Naive thymus-derived CD4-positive, alpha-beta T cell (primary cell): Measurements from ENCODE around the gene CR1L. TPM values are rescaled to one million over a fixed set of nuclear protein-coding genes. Genes with fewer than 3 reads are reported as not detected.
"Not testable (repeated sequence)": the region's sequence is repeated elsewhere in the genome, so short reads cannot be mapped to it uniquely, and the experiment has no call there.

Experiments
- ATAC-seq: fragments of 150-1000 bp; cut with Tn5 transposase; 2 replicates; pipeline ENCODE4 v1.10.0; 2021; ENCODE audit warnings: mild to moderate bottlenecking, moderate library complexity
- CTCF ChIA-PET: fragments of 350-600 bp; sonication (Branson Sonifier 250); formaldehyde crosslinking; loops from one replicate; lab custom pipeline; 2021; ENCODE audit warnings: antibody characterized with exemption; lab: Charles Lee
- POLR2A ChIA-PET: fragments of 350-600 bp; sonication (Branson Sonifier 250); formaldehyde crosslinking; loops from one replicate; lab custom pipeline; 2021; ENCODE audit warnings: antibody characterized with exemption, inconsistent platforms; lab: Charles Lee
- DNase-seq, 9 donors: peaks; one replicate each; pipeline versions ENCODE4 v3.0.0 to v3.0.0-alpha.2; 2020 to 2022; ENCODE audit warnings: mixed read lengths in 1 of 9
- H3K27ac ChIP-seq: one replicate; pipeline ENCODE4 v1.7.0; 2013; ENCODE audit warnings: mild to moderate bottlenecking, low read depth, low read length, moderate library complexity
- H3K27me3 ChIP-seq, 2 donors: one replicate each; pipeline ENCODE4 v1.7.0; 2013; ENCODE audit warnings: low read length in 2 of 2, mild to moderate bottlenecking in 2 of 2, moderate library complexity in 2 of 2; ENCODE audit not compliant: control insufficient read depth in 2 of 2, insufficient read depth in 2 of 2
- H3K36me3 ChIP-seq, 3 experiments: 1 replicate in 2 of 3; 2 replicates in 1 of 3; pipeline ENCODE4 v1.7.0; 2013; ENCODE audit warnings: low read length in 3 of 3, mild to moderate bottlenecking in 3 of 3, moderate library complexity in 1 of 3; ENCODE audit not compliant: insufficient read depth in 3 of 3, control insufficient read depth in 2 of 3
- H3K4me1 ChIP-seq, 2 donors: one replicate each; pipeline ENCODE4 v1.7.0; 2013; ENCODE audit warnings: low read length in 2 of 2, mild to moderate bottlenecking in 2 of 2, moderate library complexity in 1 of 2; ENCODE audit not compliant: control insufficient read depth in 2 of 2, insufficient read depth in 2 of 2
- H3K4me3 ChIP-seq: 2 replicates; pipeline ENCODE4 v1.7.0; 2013; ENCODE audit warnings: mild to moderate bottlenecking, low read length
- H3K9me3 ChIP-seq, 3 experiments: 1 replicate in 2 of 3; 2 replicates in 1 of 3; pipeline ENCODE4 v1.7.0; 2013; ENCODE audit warnings: low read length in 3 of 3; ENCODE audit not compliant: control insufficient read depth in 2 of 3
- H3K27ac Mint-ChIP-seq, 9 donors: one replicate each; pipeline ENCODE4 v1.8.0; 2020 to 2022; ENCODE audit warnings: mixed read lengths in 9 of 9, mild to moderate bottlenecking in 8 of 9, moderate library complexity in 5 of 9, inconsistent platforms in 2 of 9
- H3K27me3 Mint-ChIP-seq, 5 donors: one replicate each; pipeline ENCODE4 v1.8.0; 2021 to 2022; ENCODE audit warnings: mixed read lengths in 5 of 5, mild to moderate bottlenecking in 1 of 5
- H3K36me3 Mint-ChIP-seq, 5 donors: one replicate each; pipeline ENCODE4 v1.8.0; 2020 to 2022; ENCODE audit warnings: mixed read lengths in 5 of 5, mild to moderate bottlenecking in 3 of 5, inconsistent platforms in 1 of 5
- H3K4me1 Mint-ChIP-seq, 7 donors: one replicate each; pipeline ENCODE4 v1.8.0; 2020 to 2022; ENCODE audit warnings: mixed read lengths in 7 of 7, mild to moderate bottlenecking in 3 of 7, inconsistent platforms in 1 of 7
- H3K4me3 Mint-ChIP-seq, 10 donors: one replicate each; pipeline ENCODE4 v1.8.0; 2020 to 2022; ENCODE audit warnings: mild to moderate bottlenecking in 10 of 10, mixed read lengths in 10 of 10, moderate library complexity in 6 of 10, inconsistent platforms in 2 of 10
- H3K9me3 Mint-ChIP-seq, 11 donors: one replicate each; pipeline ENCODE4 v1.8.0; 2020 to 2022; ENCODE audit warnings: mixed read lengths in 11 of 11, mild to moderate bottlenecking in 4 of 11, inconsistent platforms in 1 of 11, moderate library complexity in 1 of 11
- intact Hi-C, 2 donors: fragments of 100-400 bp; cut with micrococcal nuclease; formaldehyde crosslinking; loops; one replicate each; pipeline ENCODE4 v1.15.1; 2023
- polyA plus RNA-seq, 2 donors: library from polyadenylated mRNA; unstranded; fragments of 300-500 nt; fragmentation: Illumina TruSeq; gene quantifications; one replicate each; pipeline ENCODE4 v1.2.3, GENCODE V29; 2021
- total RNA-seq, 6 experiments: library from RNA in 5 of 6; stranded (reverse) in 5 of 6; gene quantifications; 1 replicate in 5 of 6; 2 replicates in 1 of 6; pipeline ENCODE4 v1.2.3 and lab custom pipeline; 2021 to 2026

The CR1L gene
- total and polyA plus RNA-seq, 7 experiments from 2014 or later = 0.42 to 0.53 TPM; not detected in 5

- CTCF ChIA-PET = no interaction called here
- Histone ChIP-seq H3K36me3 (no peaks in the 10 kb centered on the region), H3K27me3 (peaks cover 0 to 3% of the 10 kb centered on the region in 2 donors), H3K27ac (no peak overlapping the region), H3K9me3 (no peaks in the 10 kb centered on the region), H3K4me3 (no peak overlapping the region), H3K4me1 (no peaks in the 10 kb centered on the region)
- intact Hi-C loops = no loop called here
- H3K27me3 Mint-ChIP-seq = peaks cover 38 to 59% (median 47%) of the 10 kb centered on the region in 5 donors
- DNase-seq (no peak), ATAC-seq (no peak)
- H3K36me3 Mint-ChIP-seq = no peaks in the 10 kb centered on the region
- H3K4me1 Mint-ChIP-seq = peaks cover 0 to 4% (median 0%) of the 10 kb centered on the region in 7 donors
- POLR2A ChIA-PET = no interaction called here
- no peak overlapping the region for H3K4me3 Mint-ChIP-seq
- no peak overlapping the region for H3K27ac Mint-ChIP-seq
- no peaks in the 10 kb centered on the region for H3K9me3 Mint-ChIP-seq
These were observed 28.5 kb downstream of the CR1L start for GRCh38 chr1:207673399-207673798.

- DNase-seq = no peak
- Mint-ChIP-seq H3K4me3 (no peak overlapping the region), H3K4me1 (no peaks in the 10 kb centered on the region), H3K36me3 (no peaks in the 10 kb centered on the region), H3K27ac (no peak overlapping the region), H3K9me3 (peaks cover 0 to 2% (median 0%) of the 10 kb centered on the region in 11 donors), H3K27me3 (peaks cover 21 to 46% (median 36%) of the 10 kb centered on the region in 5 donors)
- Histone ChIP-seq H3K4me3 (no peak overlapping the region), H3K9me3 (no peaks in the 10 kb centered on the region), H3K27me3 (peaks cover 0 to 3% of the 10 kb centered on the region in 2 donors), H3K27ac (no peak overlapping the region), H3K4me1 (no peaks in the 10 kb centered on the region), H3K36me3 (no peaks in the 10 kb centered on the region)
- POLR2A ChIA-PET = no interaction called here
- no peak for ATAC-seq
- intact Hi-C loops = no loop called here
- CTCF ChIA-PET = interaction anchor here (0.6 kb wide), 1 partner anchor 263 kb away, joined by 4 read pairs; no protein-coding TSS in a partner anchor
These were observed 31.2 kb downstream of the CR1L start for GRCh38 chr1:207676153-207676552.

- CTCF ChIA-PET = not testable (repeated sequence)
These were observed 35.9 kb downstream of the CR1L start for GRCh38 chr1:207680590-207681388.

GRCh38 chr1:207682872-207683434 is 38.0 kb downstream of the CR1L start:
- CTCF ChIA-PET = interaction anchor here (0.7 kb wide), 1 partner anchor 461 kb away, joined by 3 read pairs; no protein-coding TSS in a partner anchor
- peaks cover 0 to 29% (median 10%) of the 10 kb centered on the region in 5 donors for H3K27me3 Mint-ChIP-seq
- H3K27ac Mint-ChIP-seq, ATAC-seq, H3K4me1 Mint-ChIP-seq, H3K4me3 Mint-ChIP-seq, intact Hi-C loops, POLR2A ChIA-PET, H3K27ac ChIP-seq, H3K4me1 ChIP-seq, DNase-seq, H3K9me3 Mint-ChIP-seq, H3K4me3 ChIP-seq, H3K9me3 ChIP-seq, H3K27me3 ChIP-seq, H3K36me3 Mint-ChIP-seq, H3K36me3 ChIP-seq: not testable (repeated sequence)

More at GRCh38 chr1:207680590-207681388, 35.9 kb downstream of the CR1L start:
- H3K4me1 ChIP-seq, H3K9me3 ChIP-seq, DNase-seq, H3K36me3 ChIP-seq, intact Hi-C loops, H3K4me1 Mint-ChIP-seq, H3K4me3 ChIP-seq, H3K4me3 Mint-ChIP-seq, H3K27me3 ChIP-seq, POLR2A ChIA-PET, ATAC-seq, H3K27ac Mint-ChIP-seq, H3K27ac ChIP-seq, H3K36me3 Mint-ChIP-seq, H3K9me3 Mint-ChIP-seq: not testable (repeated sequence)
- peaks cover 0 to 24% (median 15%) of the 10 kb centered on the region in 5 donors for H3K27me3 Mint-ChIP-seq

GRCh38 chr1:207690551-207690950 is 45.6 kb downstream of the CR1L start:
- POLR2A ChIA-PET, H3K4me3 ChIP-seq, H3K9me3 Mint-ChIP-seq, H3K27me3 ChIP-seq, H3K4me3 Mint-ChIP-seq, ATAC-seq, H3K4me1 ChIP-seq, DNase-seq, H3K36me3 ChIP-seq, H3K27ac Mint-ChIP-seq, CTCF ChIA-PET, H3K36me3 Mint-ChIP-seq, H3K4me1 Mint-ChIP-seq, H3K9me3 ChIP-seq, H3K27ac ChIP-seq, intact Hi-C loops: not testable (repeated sequence)
- H3K27me3 Mint-ChIP-seq = peaks cover 0 to 43% (median 18%) of the 10 kb centered on the region in 5 donors

- H3K36me3 ChIP-seq = no peaks in the 10 kb centered on the region
- no peaks in the 10 kb centered on the region for H3K36me3 Mint-ChIP-seq
- ChIA-PET POLR2A (no interaction called here), CTCF (no interaction called here)
- no peaks in the 10 kb centered on the region for H3K4me1 Mint-ChIP-seq
- DNase-seq (no peak), ATAC-seq (no peak)
- H3K9me3 Mint-ChIP-seq = peaks cover 0 to 3% (median 0%) of the 10 kb centered on the region in 11 donors
- no peak overlapping the region for H3K4me3 ChIP-seq
- no peak overlapping the region for H3K27ac ChIP-seq
- no peaks in the 10 kb centered on the region for H3K27me3 ChIP-seq
- intact Hi-C loops = no loop called here
- no peak overlapping the region for H3K27ac Mint-ChIP-seq
- H3K9me3 ChIP-seq = no peaks in the 10 kb centered on the region
- no peak overlapping the region for H3K4me3 Mint-ChIP-seq
- no peaks in the 10 kb centered on the region for H3K4me1 ChIP-seq
- peaks cover 0 to 46% (median 18%) of the 10 kb centered on the region in 5 donors for H3K27me3 Mint-ChIP-seq
These were observed 46.1 kb downstream of the CR1L start for GRCh38 chr1:207691010-207691409.
